B cell (primary cell): ENCODE data around the gene XYLT1.

ENCODE experiments used
- EZH2 ChIP-seq: IDR thresholded peaks from 2 replicates; pipeline ENCODE4 v1.6.1; 2012; ENCODE audit warnings: borderline replicate concordance, low read depth, mild to moderate bottlenecking, moderate library complexity, low read length; ENCODE audit not compliant: insufficient read depth, poor library complexity, severe bottlenecking
- TF ChIP-seq, protein P1 (sequence below): fragments of 200-600 bp; IDR thresholded peaks from one replicate; pipeline ENCODE4 v1.8.0; 2022; ENCODE audit warnings: antibody characterized with exemption, mild to moderate bottlenecking

DNA sequence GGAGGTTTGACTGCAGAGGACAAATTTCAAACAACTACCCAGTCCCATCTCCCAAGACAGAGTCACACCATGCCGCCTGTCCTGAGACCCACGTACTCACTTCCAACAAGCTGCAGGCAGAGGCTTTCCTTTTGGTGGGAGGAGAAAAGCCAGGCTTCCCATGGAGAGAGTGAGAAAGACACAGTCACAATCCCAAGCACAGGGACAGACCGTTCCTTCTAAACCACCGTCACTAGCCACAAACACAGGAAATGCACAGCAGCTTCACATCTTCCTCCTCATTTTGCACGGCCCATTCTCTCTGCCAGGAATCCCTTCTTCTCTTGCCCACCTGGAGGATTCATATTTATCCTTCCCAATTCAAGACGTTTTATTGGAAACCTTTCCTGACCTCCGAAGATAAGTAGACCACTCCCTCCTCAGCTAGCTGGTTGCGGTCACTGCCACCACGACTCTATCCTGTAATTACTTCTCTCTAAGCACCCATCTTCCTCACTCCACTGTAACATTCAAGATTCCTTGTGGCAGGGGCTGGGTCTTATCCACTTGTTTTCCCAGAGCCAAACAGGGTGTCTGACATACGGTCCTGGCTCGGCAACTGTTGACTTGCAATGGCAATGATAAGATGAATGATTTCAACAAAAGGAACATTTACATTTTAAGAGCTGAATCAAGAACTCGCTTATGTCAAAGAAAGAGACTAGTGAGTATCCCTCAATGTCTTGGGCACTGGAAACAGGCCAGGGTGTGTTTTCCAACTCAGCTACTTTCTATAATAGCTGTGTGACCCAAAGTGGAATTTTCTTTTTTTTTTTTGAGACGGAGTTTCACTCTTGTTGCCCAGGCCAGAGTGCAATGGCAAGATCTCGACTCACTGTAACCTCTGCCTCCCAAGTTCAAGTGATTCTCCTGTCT, 87.6 kb downstream of the XYLT1 start:
- TF ChIP-seq, protein P1, sequence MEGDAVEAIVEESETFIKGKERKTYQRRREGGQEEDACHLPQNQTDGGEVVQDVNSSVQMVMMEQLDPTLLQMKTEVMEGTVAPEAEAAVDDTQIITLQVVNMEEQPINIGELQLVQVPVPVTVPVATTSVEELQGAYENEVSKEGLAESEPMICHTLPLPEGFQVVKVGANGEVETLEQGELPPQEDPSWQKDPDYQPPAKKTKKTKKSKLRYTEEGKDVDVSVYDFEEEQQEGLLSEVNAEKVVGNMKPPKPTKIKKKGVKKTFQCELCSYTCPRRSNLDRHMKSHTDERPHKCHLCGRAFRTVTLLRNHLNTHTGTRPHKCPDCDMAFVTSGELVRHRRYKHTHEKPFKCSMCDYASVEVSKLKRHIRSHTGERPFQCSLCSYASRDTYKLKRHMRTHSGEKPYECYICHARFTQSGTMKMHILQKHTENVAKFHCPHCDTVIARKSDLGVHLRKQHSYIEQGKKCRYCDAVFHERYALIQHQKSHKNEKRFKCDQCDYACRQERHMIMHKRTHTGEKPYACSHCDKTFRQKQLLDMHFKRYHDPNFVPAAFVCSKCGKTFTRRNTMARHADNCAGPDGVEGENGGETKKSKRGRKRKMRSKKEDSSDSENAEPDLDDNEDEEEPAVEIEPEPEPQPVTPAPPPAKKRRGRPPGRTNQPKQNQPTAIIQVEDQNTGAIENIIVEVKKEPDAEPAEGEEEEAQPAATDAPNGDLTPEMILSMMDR: no peak
- no peak for TF ChIP-seq EZH2
